Posterior vena cava (tissue), 2 donors: Measurements from ENCODE around the gene SH3BP4. TPM values are rescaled to one million over a fixed set of nuclear protein-coding genes. Genes with fewer than 3 reads are reported as not detected.
A peak's percentile ranks its signal among the peaks of the same experiment; 100 is the strongest.

Experiments used
- DNase-seq: peaks from one replicate; pipeline ENCODE4 v3.0.0-alpha.2; 2020; ENCODE audit warnings: low spot score
- intact Hi-C, 2 donors: fragments of 100-400 bp; cut with DNase I; formaldehyde crosslinking; loops; one replicate each; pipeline versions ENCODE4 v1.14.1 to v1.14.2; 2022 to 2023
- total RNA-seq, 2 donors: library from RNA; stranded (reverse); fragmentation: NEBNext Ultra II Directional; extraction: Animal tissue kit (Norgen Biotek cat#: 25700); gene quantifications; one replicate each; pipeline ENCODE4 v1.2.1, GENCODE V29; 2021
- donor health status: DM: yes; HTN: yes; CAD: no.
- donor health status: DM: yes; HTN: yes; CAD: no.

Gene SH3BP4
- total RNA-seq, 2 donors from 2014 or later: 17.5 to 19.2 TPM

- intact Hi-C loops: no loop called here
- DNase-seq: no peak
Measured at GRCh38 chr2:235027558-235028214, 75.9 kb downstream of the SH3BP4 start.

GRCh38 chr2:235028646-235029045 is 76.8 kb downstream of the SH3BP4 start:
- no peak for DNase-seq

GRCh38 chr2:235029054-235029453 is 77.2 kb downstream of the SH3BP4 start:
- intact Hi-C loops: no loop called here
- no peak for DNase-seq

More at GRCh38 chr2:235028646-235029045, 76.8 kb downstream of the SH3BP4 start:
- intact Hi-C loops: no loop called here

- no peak for DNase-seq
- intact Hi-C loops: no loop called here
Measured at GRCh38 chr2:235030126-235030525, 78.3 kb downstream of the SH3BP4 start.

GRCh38 chr2:235030936-235031335 is 79.1 kb downstream of the SH3BP4 start:
- peak; percentile 64 for DNase-seq
- intact Hi-C loops: no loop called here

- intact Hi-C loops: no loop called here
Measured at GRCh38 chr2:235031686-235032373, 80.0 kb downstream of the SH3BP4 start.

GRCh38 chr2:235032466-235032865 is 80.6 kb downstream of the SH3BP4 start:
- DNase-seq: peak; percentile 55
- intact Hi-C loops: no loop called here

More at GRCh38 chr2:235031686-235032373, 80.0 kb downstream of the SH3BP4 start:
- DNase-seq: peak; percentile 74

- peak; percentile 45 for DNase-seq
- intact Hi-C loops: no loop called here
Measured at GRCh38 chr2:235032949-235033348, 81.1 kb downstream of the SH3BP4 start.

GRCh38 chr2:235034265-235035118 is 82.7 kb downstream of the SH3BP4 start:
- intact Hi-C loops: no loop called here
- DNase-seq: peak; percentile 76

GRCh38 chr2:235037604-235038166 is 85.9 kb downstream of the SH3BP4 start:
- DNase-seq: no peak
- intact Hi-C loops: no loop called here

GRCh38 chr2:235041221-235041917 is 89.6 kb downstream of the SH3BP4 start:
- intact Hi-C loops: no loop called here
- peak; percentile 77 for DNase-seq

GRCh38 chr2:235041918-235042575 is 90.2 kb downstream of the SH3BP4 start:
- intact Hi-C loops: no loop called here
- peak; percentile 48 for DNase-seq

GRCh38 chr2:235042576-235043515 is 91.0 kb downstream of the SH3BP4 start:
- intact Hi-C loops: no loop called here
- peak; percentile 72 for DNase-seq

- intact Hi-C loops: no loop called here
- DNase-seq: peak; percentile 41
Measured at GRCh38 chr2:235043762-235044500, 92.1 kb downstream of the SH3BP4 start.

- intact Hi-C loops: no loop called here
- no peak for DNase-seq
Measured at GRCh38 chr2:235044501-235045271, 92.9 kb downstream of the SH3BP4 start.

- intact Hi-C loops: no loop called here
- no peak for DNase-seq
Measured at GRCh38 chr2:235045336-235045972, 93.6 kb downstream of the SH3BP4 start.
